ENCODE data around the gene PEX6.

DNA sequence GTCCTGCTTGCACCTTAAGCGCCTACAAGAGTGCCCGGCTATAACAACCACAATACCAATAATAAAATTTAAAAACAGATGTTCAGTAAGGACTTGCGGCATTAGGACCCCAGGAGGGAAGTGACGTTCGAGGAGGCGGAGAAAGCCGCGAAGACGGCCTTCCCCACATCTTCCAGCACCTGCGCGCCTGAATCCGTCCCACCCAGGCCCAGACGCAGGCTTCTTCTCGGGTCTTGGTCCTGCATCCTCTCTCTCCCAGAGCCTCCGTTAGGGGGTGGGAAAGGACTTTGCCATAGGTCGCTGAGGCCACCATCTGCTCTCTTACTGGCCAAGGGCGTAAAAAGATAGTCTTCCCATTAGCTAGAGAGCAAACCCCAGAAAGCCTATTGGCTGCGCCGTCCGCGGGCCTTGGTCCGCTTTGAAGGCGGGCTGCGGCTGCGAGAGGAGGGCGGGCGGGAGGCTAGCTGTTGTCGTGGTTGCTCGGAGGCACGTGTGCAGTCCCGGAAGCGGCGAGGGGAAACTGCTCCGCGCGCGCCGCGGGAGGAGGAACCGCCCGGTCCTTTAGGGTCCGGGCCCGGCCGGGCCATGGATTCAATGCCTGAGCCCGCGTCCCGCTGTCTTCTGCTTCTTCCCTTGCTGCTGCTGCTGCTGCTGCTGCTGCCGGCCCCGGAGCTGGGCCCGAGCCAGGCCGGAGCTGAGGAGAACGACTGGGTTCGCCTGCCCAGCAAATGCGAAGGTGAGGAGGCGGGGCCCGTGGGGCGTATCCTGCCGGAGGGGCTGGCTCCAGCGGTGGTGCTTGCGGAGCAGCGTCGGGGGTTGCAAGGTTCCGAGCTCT, 49.8 kb downstream of the PEX6 start, which contains the start of gene CNPY3:
- TF ChIP-seq CTCF (conservative IDR thresholded peaks at IDR 0.05; ENCODE audit: low read depth in 2 of 2), result no peak
- no peak for TF ChIP-seq ZNF331 (CRISPR knock-in tag; IDR thresholded peaks at IDR 0.05; ENCODE audit: low read depth)
- TF ChIP-seq EZH2 (IDR thresholded peaks at IDR 0.05; ENCODE audit: low read depth, unreplicated experiment), result no peak
- TF ChIP-seq, protein P1, sequence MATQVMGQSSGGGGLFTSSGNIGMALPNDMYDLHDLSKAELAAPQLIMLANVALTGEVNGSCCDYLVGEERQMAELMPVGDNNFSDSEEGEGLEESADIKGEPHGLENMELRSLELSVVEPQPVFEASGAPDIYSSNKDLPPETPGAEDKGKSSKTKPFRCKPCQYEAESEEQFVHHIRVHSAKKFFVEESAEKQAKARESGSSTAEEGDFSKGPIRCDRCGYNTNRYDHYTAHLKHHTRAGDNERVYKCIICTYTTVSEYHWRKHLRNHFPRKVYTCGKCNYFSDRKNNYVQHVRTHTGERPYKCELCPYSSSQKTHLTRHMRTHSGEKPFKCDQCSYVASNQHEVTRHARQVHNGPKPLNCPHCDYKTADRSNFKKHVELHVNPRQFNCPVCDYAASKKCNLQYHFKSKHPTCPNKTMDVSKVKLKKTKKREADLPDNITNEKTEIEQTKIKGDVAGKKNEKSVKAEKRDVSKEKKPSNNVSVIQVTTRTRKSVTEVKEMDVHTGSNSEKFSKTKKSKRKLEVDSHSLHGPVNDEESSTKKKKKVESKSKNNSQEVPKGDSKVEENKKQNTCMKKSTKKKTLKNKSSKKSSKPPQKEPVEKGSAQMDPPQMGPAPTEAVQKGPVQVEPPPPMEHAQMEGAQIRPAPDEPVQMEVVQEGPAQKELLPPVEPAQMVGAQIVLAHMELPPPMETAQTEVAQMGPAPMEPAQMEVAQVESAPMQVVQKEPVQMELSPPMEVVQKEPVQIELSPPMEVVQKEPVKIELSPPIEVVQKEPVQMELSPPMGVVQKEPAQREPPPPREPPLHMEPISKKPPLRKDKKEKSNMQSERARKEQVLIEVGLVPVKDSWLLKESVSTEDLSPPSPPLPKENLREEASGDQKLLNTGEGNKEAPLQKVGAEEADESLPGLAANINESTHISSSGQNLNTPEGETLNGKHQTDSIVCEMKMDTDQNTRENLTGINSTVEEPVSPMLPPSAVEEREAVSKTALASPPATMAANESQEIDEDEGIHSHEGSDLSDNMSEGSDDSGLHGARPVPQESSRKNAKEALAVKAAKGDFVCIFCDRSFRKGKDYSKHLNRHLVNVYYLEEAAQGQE (IDR thresholded peaks at IDR 0.05; ENCODE audit: unreplicated experiment), result no peak

All from GM23338 (cell line).